Endothelial cell of umbilical vein (primary cell): ENCODE measurements around the gene FUT7. TPM values are rescaled to one million over a fixed set of nuclear protein-coding genes. Genes with fewer than 3 reads are reported as not detected.

Source experiments
- BruUV-seq: library from RNA; stranded (reverse); fragments of 400-500 nt; replicated peaks from 2 replicates; lab custom pipeline; 2021; lab: Mats Ljungman, UMichigan
- CTCF ChIA-PET: fragments of 300-600, 350-600 bp; sonication (Branson Sonifier 250); formaldehyde crosslinking; loops from one replicate; lab custom pipeline; 2021; ENCODE audit warnings: antibody characterized with exemption, inconsistent platforms; lab: Charles Lee
- POLR2A ChIA-PET: fragments of 300-600, 350-600 bp; sonication (Branson Sonifier 250); formaldehyde crosslinking; loops from one replicate; lab custom pipeline; 2021; ENCODE audit warnings: antibody characterized with exemption, inconsistent platforms; lab: Charles Lee
- DNase-seq: peaks from one replicate; pipeline ENCODE4 v3.0.0-alpha.2; 2011; ENCODE audit warnings: low read depth, low spot score
- FAIRE-seq: peaks from 2 replicates; lab custom pipeline; 2011; peaks lifted over from hg19 to GRCh38; lab: Jason Lieb, UNC
- H2AFZ ChIP-seq: 2 replicates; pipeline ENCODE4 v1.6.0; 2012; ENCODE audit warnings: low read depth, low read length, control low read depth, inconsistent platforms
- H3K27ac ChIP-seq: 2 replicates; pipeline ENCODE4 v1.5.1; 2011; ENCODE audit warnings: low read depth, mild to moderate bottlenecking, control low read depth, low read length, moderate library complexity; ENCODE audit not compliant: insufficient read depth
- H3K27me3 ChIP-seq, 2 experiments: 2 replicates each; pipeline versions ENCODE4 v1.6.0 to v1.6.1; 2011; ENCODE audit warnings: low read length in 2 of 2, mixed read lengths in 1 of 2; ENCODE audit not compliant: control insufficient read depth in 2 of 2, insufficient read depth in 2 of 2
- H3K36me3 ChIP-seq, 2 experiments: 2 replicates in 1 of 2; 3 replicates in 1 of 2; pipeline ENCODE4 v1.5.1; 2011; ENCODE audit warnings: low read length in 2 of 2, mild to moderate bottlenecking in 1 of 2, moderate library complexity in 1 of 2; ENCODE audit not compliant: control insufficient read depth in 2 of 2, insufficient read depth in 2 of 2; ENCODE audit errors: extremely low read depth in 1 of 2
- H3K4me1 ChIP-seq: 3 replicates; pipeline ENCODE4 v1.5.1; 2011; ENCODE audit warnings: mild to moderate bottlenecking, low read length; ENCODE audit not compliant: control insufficient read depth, insufficient read depth; ENCODE audit errors: extremely low read depth
- H3K4me2 ChIP-seq: 2 replicates; pipeline ENCODE4 v1.6.1; 2011; ENCODE audit warnings: low read length, control low read depth, mixed read lengths; ENCODE audit not compliant: insufficient read depth
- H3K4me3 ChIP-seq, 3 experiments: fragments of 200-600 bp in 1 of 3; sonication (generic), shearing (Covaris generic) in 1 of 3; replicated peaks in 1 of 3; 2 replicates each; pipeline ENCODE4 v1.5.1; 2011 to 2016; ENCODE audit warnings: control low read depth in 3 of 3, low read length in 3 of 3, mild to moderate bottlenecking in 2 of 3, inconsistent platforms in 1 of 3, low read depth in 1 of 3, moderate library complexity in 1 of 3; ENCODE audit not compliant: insufficient read depth in 1 of 3
- H3K79me2 ChIP-seq: 2 replicates; pipeline ENCODE4 v1.6.0; 2012; ENCODE audit warnings: low read length, inconsistent platforms; ENCODE audit not compliant: control insufficient read depth, insufficient read depth
- H3K9ac ChIP-seq: replicated peaks from 2 replicates; pipeline ENCODE3; 2011; ENCODE audit warnings: low read length, control low read depth; ENCODE audit not compliant: insufficient read depth; ENCODE audit errors: extremely low read depth
- H3K9me1 ChIP-seq: replicated peaks from 3 replicates; pipeline ENCODE4 v1.6.0; 2011; ENCODE audit warnings: mild to moderate bottlenecking, low read length; ENCODE audit not compliant: control insufficient read depth, insufficient read depth; ENCODE audit errors: extremely low read depth
- H3K9me3 ChIP-seq: replicated peaks from 2 replicates; pipeline ENCODE4 v1.5.1; 2012; ENCODE audit warnings: low read length, inconsistent platforms; ENCODE audit not compliant: control insufficient read depth, insufficient read depth
- H4K20me1 ChIP-seq: replicated peaks from 2 replicates; pipeline ENCODE3; 2011; ENCODE audit warnings: mild to moderate bottlenecking, low read length; ENCODE audit not compliant: control insufficient read depth, insufficient read depth; ENCODE audit errors: extremely low read depth
- EZH2 ChIP-seq: IDR thresholded peaks from 2 replicates; pipeline ENCODE4 v1.6.1; 2012; ENCODE audit warnings: borderline replicate concordance, low read depth, mild to moderate bottlenecking, moderate library complexity, low read length, inconsistent platforms; ENCODE audit not compliant: severe bottlenecking
- FOS ChIP-seq: IDR thresholded peaks from 2 replicates; pipeline ENCODE4 v1.6.1; 2011; ENCODE audit warnings: mild to moderate bottlenecking, low read length, moderate library complexity, borderline replicate concordance; ENCODE audit not compliant: insufficient read depth
- GATA2 ChIP-seq: IDR thresholded peaks from 2 replicates; pipeline ENCODE4 v1.7.0; 2011; ENCODE audit warnings: low read depth, mild to moderate bottlenecking, moderate library complexity, mixed read lengths, low read length; ENCODE audit not compliant: insufficient read length, insufficient read depth
- JUN ChIP-seq: IDR thresholded peaks from 2 replicates; pipeline ENCODE4 v1.6.1; 2011; ENCODE audit warnings: borderline replicate concordance, low read depth; ENCODE audit not compliant: insufficient read length, insufficient read depth
- MYC ChIP-seq: IDR thresholded peaks from one replicate; pipeline ENCODE4 v1.6.1; 2011; ENCODE audit warnings: mild to moderate bottlenecking, low read depth, low read length
- POLR2A ChIP-seq: IDR thresholded peaks from 2 replicates; pipeline ENCODE4 v1.6.1; 2012; ENCODE audit warnings: low read depth, mild to moderate bottlenecking, control low read depth, low read length
- POLR2AphosphoS5 ChIP-seq: IDR thresholded peaks from 2 replicates; pipeline ENCODE4 v1.6.1; 2012; ENCODE audit warnings: low read depth, mild to moderate bottlenecking, control low read depth, low read length, moderate library complexity; ENCODE audit not compliant: insufficient read depth
- dilution Hi-C: fragments of 300-500 bp; cut with MboI; formaldehyde crosslinking; loops from one replicate; pipeline ENCODE4 v1.15.0; 2019; ENCODE audit warnings: low sequenced_read_pairs; ENCODE audit not compliant: extremely low pct_ligation_motif_present
- intact Hi-C: fragments of 100-400 bp; cut with micrococcal nuclease; formaldehyde crosslinking; loops from one replicate; pipeline ENCODE4 v1.10.0; 2022
- polyA plus RNA-seq, 4 experiments: library from polyadenylated mRNA; depleted of rRNA in 3 of 4; stranded (reverse) in 3 of 4; unstranded in 1 of 4; fragments of >200 nt; gene quantifications; 2 replicates each; pipeline versions ENCODE4 v1.2.1 to v1.2.3, GENCODE V29; 2011 to 2012; ENCODE audit warnings: missing spikeins in 1 of 4
- total RNA-seq: library from RNA; stranded (reverse); gene quantifications from 2 replicates; pipeline ENCODE4 v1.2.3, GENCODE V29; 2021
- TF ChIP-seq, protein P1 (sequence below), 2 donors: IDR thresholded peaks; 1 replicate in 1 of 2; 2 replicates in 1 of 2; pipeline ENCODE4 v1.5.1; 2011; ENCODE audit warnings: low read length in 2 of 2, mild to moderate bottlenecking in 2 of 2, moderate library complexity in 2 of 2, control low read depth in 1 of 2, inconsistent platforms in 1 of 2, low read depth in 1 of 2; ENCODE audit not compliant: insufficient read depth in 1 of 2; ENCODE audit errors: extremely low read depth in 1 of 2
- TF ChIP-seq, protein P2 (sequence below): IDR thresholded peaks from 2 replicates; pipeline ENCODE4 v1.6.1; 2011; ENCODE audit not compliant: insufficient read depth, insufficient read length

FUT7 gene
- total and polyA plus RNA-seq, 2 donors (not counting 3 experiments of a cell fraction or from before 2014, with no cell fraction given), result not detected

DNA sequence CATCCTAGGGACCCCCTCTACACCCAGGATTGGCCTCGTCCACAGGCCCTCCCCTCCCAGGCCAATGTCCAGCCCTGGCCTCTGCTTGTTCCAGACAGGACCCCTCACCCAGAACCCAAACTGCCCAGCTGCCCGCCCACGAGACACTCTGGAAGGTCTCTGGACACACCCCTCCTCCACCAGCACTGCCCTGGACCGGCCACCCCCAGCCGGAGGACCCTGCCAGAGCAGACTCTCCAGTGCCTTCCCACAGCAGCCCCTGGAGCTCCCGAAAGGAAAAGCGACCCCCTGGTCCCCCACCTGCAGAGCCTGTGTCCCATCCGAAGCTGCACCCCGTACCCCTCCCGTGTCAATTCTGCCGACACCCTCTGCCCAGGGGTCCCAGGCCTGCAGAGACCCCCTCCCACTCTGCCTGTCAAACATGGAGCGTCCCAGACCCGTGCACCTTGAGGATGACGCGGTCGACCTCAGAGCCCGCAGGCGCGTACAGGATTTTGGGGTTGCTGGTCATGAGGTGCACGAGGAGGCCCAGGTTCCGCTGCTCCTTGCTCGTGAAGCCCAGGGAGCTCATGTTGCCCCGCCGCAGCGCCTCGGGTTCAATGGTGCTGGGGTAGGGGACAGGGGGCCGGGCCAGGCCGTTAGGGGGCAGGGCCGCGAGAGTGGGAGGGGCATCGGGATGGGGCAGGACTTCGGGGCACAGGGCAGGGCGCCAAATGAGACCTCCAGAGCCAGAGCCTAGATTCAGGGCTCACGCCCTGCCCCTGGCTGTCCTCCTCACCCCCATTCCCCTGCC is 11.8 kb downstream of the FUT7 start:
- H4K20me1 ChIP-seq, result no peaks in the 10 kb centered on the region
- H3K4me1 ChIP-seq, result no peaks in the 10 kb centered on the region
- intact Hi-C loops (no loop called here), dilution Hi-C loops (no loop called here)
- H3K27me3 ChIP-seq, result no peaks in the 10 kb centered on the region
- no peak overlapping the region for H3K4me3 ChIP-seq
- H2AFZ ChIP-seq, result no peak overlapping the region
- H3K4me2 ChIP-seq, result no peak overlapping the region
- H3K9ac ChIP-seq, result no peak overlapping the region
- FAIRE-seq (no peak), DNase-seq (no peak)
- H3K9me3 ChIP-seq, result no peaks in the 10 kb centered on the region
- H3K9me1 ChIP-seq, result no peaks in the 10 kb centered on the region
- BruUV-seq, result no TSS peak
- POLR2A ChIA-PET, result no interaction called here
- H3K79me2 ChIP-seq, result no peaks in the 10 kb centered on the region
- CTCF ChIA-PET, result interaction anchor here (1.1 to 1.8 kb wide), 2 partner anchors 9 kb away, joined by 8 to 17 read pairs; partner anchors contain the start of gene ABCA2
- TF ChIP-seq POLR2AphosphoS5 (no peak), POLR2A (no peak), MYC (no peak), GATA2 (no peak), FOS (no peak), EZH2 (no peak), JUN (no peak)
- TF ChIP-seq, protein P1, sequence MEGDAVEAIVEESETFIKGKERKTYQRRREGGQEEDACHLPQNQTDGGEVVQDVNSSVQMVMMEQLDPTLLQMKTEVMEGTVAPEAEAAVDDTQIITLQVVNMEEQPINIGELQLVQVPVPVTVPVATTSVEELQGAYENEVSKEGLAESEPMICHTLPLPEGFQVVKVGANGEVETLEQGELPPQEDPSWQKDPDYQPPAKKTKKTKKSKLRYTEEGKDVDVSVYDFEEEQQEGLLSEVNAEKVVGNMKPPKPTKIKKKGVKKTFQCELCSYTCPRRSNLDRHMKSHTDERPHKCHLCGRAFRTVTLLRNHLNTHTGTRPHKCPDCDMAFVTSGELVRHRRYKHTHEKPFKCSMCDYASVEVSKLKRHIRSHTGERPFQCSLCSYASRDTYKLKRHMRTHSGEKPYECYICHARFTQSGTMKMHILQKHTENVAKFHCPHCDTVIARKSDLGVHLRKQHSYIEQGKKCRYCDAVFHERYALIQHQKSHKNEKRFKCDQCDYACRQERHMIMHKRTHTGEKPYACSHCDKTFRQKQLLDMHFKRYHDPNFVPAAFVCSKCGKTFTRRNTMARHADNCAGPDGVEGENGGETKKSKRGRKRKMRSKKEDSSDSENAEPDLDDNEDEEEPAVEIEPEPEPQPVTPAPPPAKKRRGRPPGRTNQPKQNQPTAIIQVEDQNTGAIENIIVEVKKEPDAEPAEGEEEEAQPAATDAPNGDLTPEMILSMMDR (IDR thresholded peaks at IDR 0.05; ENCODE audit: extremely low read depth in 1 of 2, insufficient read depth in 1 of 2, low read depth in 1 of 2, low read length in 2 of 2), result no peak
- TF ChIP-seq, protein P2, sequence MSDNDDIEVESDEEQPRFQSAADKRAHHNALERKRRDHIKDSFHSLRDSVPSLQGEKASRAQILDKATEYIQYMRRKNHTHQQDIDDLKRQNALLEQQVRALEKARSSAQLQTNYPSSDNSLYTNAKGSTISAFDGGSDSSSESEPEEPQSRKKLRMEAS, result no peak
- H3K27ac ChIP-seq, result no peak overlapping the region
- H3K36me3 ChIP-seq, result no peaks in the 10 kb centered on the region
